Calu3 (cell line): ENCODE data around the gene P2RX3. TPM values are rescaled to one million over a fixed set of nuclear protein-coding genes. Genes with fewer than 3 reads are reported as not detected.

Experiments
- BruUV-seq: library from RNA; stranded (reverse); fragments of 400-500 nt; replicated peaks from 2 replicates; lab custom pipeline; 2021; lab: Mats Ljungman, UMichigan
- CTCF ChIA-PET: fragments of 300-600 bp; sonication (Branson Sonifier 250); formaldehyde crosslinking; loops from one replicate; lab custom pipeline; 2022; ENCODE audit warnings: antibody characterized with exemption; lab: Charles Lee
- DNase-seq: peaks from one replicate; pipeline ENCODE4 v3.0.0; 2022
- H3K27ac Mint-ChIP-seq: one replicate; pipeline ENCODE4 v1.8.0; 2022; ENCODE audit warnings: mixed read lengths; ENCODE audit not compliant: unreplicated experiment
- H3K27me3 Mint-ChIP-seq: one replicate; pipeline ENCODE4 v1.8.0; 2022; ENCODE audit warnings: mixed read lengths; ENCODE audit not compliant: unreplicated experiment
- H3K36me3 Mint-ChIP-seq: one replicate; pipeline ENCODE4 v1.8.0; 2022; ENCODE audit warnings: mild to moderate bottlenecking, moderate library complexity, mixed read lengths; ENCODE audit not compliant: insufficient read depth, unreplicated experiment
- H3K4me1 Mint-ChIP-seq: one replicate; pipeline ENCODE4 v1.8.0; 2022; ENCODE audit warnings: mild to moderate bottlenecking, low read depth, mixed read lengths; ENCODE audit not compliant: unreplicated experiment
- H3K4me3 Mint-ChIP-seq: one replicate; pipeline ENCODE4 v1.8.0; 2022; ENCODE audit warnings: mild to moderate bottlenecking, low read depth, moderate library complexity, mixed read lengths; ENCODE audit not compliant: unreplicated experiment
- H3K9me3 Mint-ChIP-seq: one replicate; pipeline ENCODE4 v1.8.0; 2022; ENCODE audit warnings: low read depth, mixed read lengths; ENCODE audit not compliant: unreplicated experiment
- CTCF ChIP-seq: fragments of 200-600 bp; IDR thresholded peaks from one replicate; pipeline ENCODE4 v1.8.0; 2022; ENCODE audit warnings: antibody characterized with exemption; ENCODE audit not compliant: unreplicated experiment
- intact Hi-C: fragments of 100-400 bp; cut with micrococcal nuclease; formaldehyde crosslinking; loops from one replicate; pipeline ENCODE4 v1.10.0; 2022; ENCODE audit not compliant: unreplicated experiment
- total RNA-seq: library from RNA; stranded (reverse); gene quantifications from 2 replicates; pipeline ENCODE4 v1.2.3, GENCODE V29; 2022

Gene P2RX3
- total RNA-seq, 1 experiment from 2014 or later: not detected

- TF ChIP-seq CTCF: no peak
- intact Hi-C loops: no loop called here
- DNase-seq: no peak
- no peak overlapping the region for H3K4me3 Mint-ChIP-seq
- H3K9me3 Mint-ChIP-seq: no peaks in the 10 kb centered on the region
- CTCF ChIA-PET: interaction anchor here (0.5 to 0.6 kb wide), 2 partner anchors 36 to 169 kb away, joined by 3 read pairs; no protein-coding TSS in a partner anchor
- H3K27me3 Mint-ChIP-seq: peaks cover 63% of the 10 kb centered on the region
- no TSS peak for BruUV-seq
- no peak overlapping the region for H3K27ac Mint-ChIP-seq
- peaks cover 6% of the 10 kb centered on the region for H3K4me1 Mint-ChIP-seq
- no peaks in the 10 kb centered on the region for H3K36me3 Mint-ChIP-seq
These were observed 25.3 kb downstream of the P2RX3 start for GRCh38 chr11:57363131-57364080.

- CTCF ChIA-PET: no interaction called here
- Mint-ChIP-seq H3K27me3 (peaks cover 68% of the 10 kb centered on the region), H3K36me3 (no peaks in the 10 kb centered on the region), H3K4me3 (no peak overlapping the region), H3K9me3 (no peaks in the 10 kb centered on the region), H3K27ac (no peak overlapping the region), H3K4me1 (peaks cover 6% of the 10 kb centered on the region)
- no peak for DNase-seq
- intact Hi-C loops: no loop called here
- no TSS peak for BruUV-seq
- no peak for TF ChIP-seq CTCF
These were observed 26.9 kb downstream of the P2RX3 start for GRCh38 chr11:57364851-57365660.

GRCh38 chr11:57368106-57368844, 30.1 kb downstream of the P2RX3 start:
- Mint-ChIP-seq H3K27me3 (peaks cover 64% of the 10 kb centered on the region), H3K4me3 (no peak overlapping the region), H3K9me3 (no peaks in the 10 kb centered on the region), H3K27ac (no peak overlapping the region), H3K4me1 (no peaks in the 10 kb centered on the region), H3K36me3 (no peaks in the 10 kb centered on the region)
- no peak for DNase-seq
- no peak for TF ChIP-seq CTCF
- CTCF ChIA-PET: interaction anchor here (0.6 kb wide), 1 partner anchor 56 kb away, joined by 11 read pairs; no protein-coding TSS in a partner anchor
- BruUV-seq: no TSS peak
- intact Hi-C loops: no loop called here

GRCh38 chr11:57368845-57369232, 30.7 kb downstream of the P2RX3 start:
- Mint-ChIP-seq H3K27ac (no peak overlapping the region), H3K9me3 (no peaks in the 10 kb centered on the region), H3K4me1 (no peaks in the 10 kb centered on the region), H3K4me3 (no peak overlapping the region), H3K27me3 (peaks cover 64% of the 10 kb centered on the region), H3K36me3 (no peaks in the 10 kb centered on the region)
- no peak for TF ChIP-seq CTCF
- CTCF ChIA-PET: interaction anchor here (0.6 kb wide), 1 partner anchor 56 kb away, joined by 11 read pairs; no protein-coding TSS in a partner anchor
- DNase-seq: no peak
- no TSS peak for BruUV-seq
- intact Hi-C loops: no loop called here
